Activated CD4-positive, alpha-beta T cell treated with anti-CD3 and anti-CD28 coated beads, Interleukin-2, amount 50 U/mL, for 16 hours (primary cell): ENCODE data around the gene SGCD.

ENCODE experiments used
- DNase-seq: peaks from one replicate; pipeline ENCODE4 v3.0.0-alpha.2; 2020

SGCD gene

GRCh38 chr5:156522651-156523529 lies 195.9 kb downstream of the SGCD start:
- no peak for DNase-seq

GRCh38 chr5:156523607-156524006 lies 196.6 kb downstream of the SGCD start:
- no peak for DNase-seq

- no peak for DNase-seq
Observed at GRCh38 chr5:156526081-156526925, 199.3 kb downstream of the SGCD start.

- no peak for DNase-seq
Observed at GRCh38 chr5:156527611-156528010, 200.6 kb downstream of the SGCD start.

GRCh38 chr5:156528673-156529072 lies 201.7 kb downstream of the SGCD start:
- DNase-seq, result no peak

- no peak for DNase-seq
Observed at GRCh38 chr5:156529892-156530291, 202.9 kb downstream of the SGCD start.

GRCh38 chr5:156531199-156531598 lies 204.2 kb downstream of the SGCD start:
- DNase-seq, result no peak

- DNase-seq, result no peak
Observed at GRCh38 chr5:156532921-156533320, 206.0 kb downstream of the SGCD start.

- no peak for DNase-seq
Observed at GRCh38 chr5:156534085-156534484, 207.1 kb downstream of the SGCD start.

GRCh38 chr5:156534906-156535485 lies 208.0 kb downstream of the SGCD start:
- DNase-seq, result no peak

GRCh38 chr5:156540491-156540890 lies 213.5 kb downstream of the SGCD start:
- no peak for DNase-seq

GRCh38 chr5:156541582-156541981 lies 214.6 kb downstream of the SGCD start:
- DNase-seq, result no peak

- DNase-seq, result no peak
Observed at GRCh38 chr5:156543348-156544145, 216.6 kb downstream of the SGCD start.

GRCh38 chr5:156552855-156553358 lies 225.9 kb downstream of the SGCD start:
- DNase-seq, result no peak

GRCh38 chr5:156556666-156557406 lies 229.9 kb downstream of the SGCD start:
- DNase-seq, result no peak

- no peak for DNase-seq
Observed at GRCh38 chr5:156560002-156560401, 233.0 kb downstream of the SGCD start.

- no peak for DNase-seq
Observed at GRCh38 chr5:156561651-156562050, 234.7 kb downstream of the SGCD start.

- DNase-seq, result no peak
Observed at GRCh38 chr5:156570615-156571014, 243.7 kb downstream of the SGCD start.

- DNase-seq, result no peak
Observed at GRCh38 chr5:156581725-156582124, 254.8 kb downstream of the SGCD start.

GRCh38 chr5:156582193-156582598 lies 255.2 kb downstream of the SGCD start:
- no peak for DNase-seq

GRCh38 chr5:156584871-156585270 lies 257.9 kb downstream of the SGCD start:
- no peak for DNase-seq

GRCh38 chr5:156585999-156586398 lies 259.0 kb downstream of the SGCD start:
- DNase-seq, result no peak
